ENCODE results near the gene RBM46.

The RBM46 gene

GRCh38 chr4:154781126-154781982, at the start of gene RBM46:
Gene RBM46 (plus strand): TSS chr4:154781272. CDS start chr4:154796753, 15,481 bp downstream.
- DNase-seq (ENCODE audit: low read depth, low spot score): no peak

- DNase-seq (ENCODE audit: low read depth, low spot score): no peak
Observed at GRCh38 chr4:154731756-154732155, 49.3 kb upstream of the RBM46 start.

- no peak for DNase-seq (ENCODE audit: low read depth, low spot score)
Observed at GRCh38 chr4:154732669-154733068, 48.4 kb upstream of the RBM46 start.

- no peak for DNase-seq (ENCODE audit: low read depth, low spot score)
Observed at GRCh38 chr4:154736770-154737169, 44.3 kb upstream of the RBM46 start.

- DNase-seq (ENCODE audit: low read depth, low spot score): no peak
Observed at GRCh38 chr4:154738426-154738825, 42.6 kb upstream of the RBM46 start.

- no peak for DNase-seq (ENCODE audit: low read depth, low spot score)
Observed at GRCh38 chr4:154739111-154739510, 42.0 kb upstream of the RBM46 start.

- DNase-seq (ENCODE audit: low read depth, low spot score): no peak
Observed at GRCh38 chr4:154740462-154740861, 40.6 kb upstream of the RBM46 start.

GRCh38 chr4:154741131-154741665, 39.9 kb upstream of the RBM46 start:
- DNase-seq (ENCODE audit: low read depth, low spot score): no peak

- no peak for DNase-seq (ENCODE audit: low read depth, low spot score)
Observed at GRCh38 chr4:154741922-154742850, 38.9 kb upstream of the RBM46 start.

- no peak for DNase-seq (ENCODE audit: low read depth, low spot score)
Observed at GRCh38 chr4:154743683-154744340, 37.3 kb upstream of the RBM46 start, which contains the start of gene LRAT. Gene LRAT (plus strand): TSS chr4:154744000. CDS start chr4:154744327, 327 bp downstream.

- DNase-seq (ENCODE audit: low read depth, low spot score): no peak
Observed at GRCh38 chr4:154744341-154744926, 36.6 kb upstream of the RBM46 start.

GRCh38 chr4:154757713-154758112, 23.4 kb upstream of the RBM46 start:
- no peak for DNase-seq (ENCODE audit: low read depth, low spot score)

GRCh38 chr4:154760895-154761294, 20.2 kb upstream of the RBM46 start:
- DNase-seq (ENCODE audit: low read depth, low spot score): no peak

- DNase-seq (ENCODE audit: low read depth, low spot score): no peak
Observed at GRCh38 chr4:154778264-154778663, 2.8 kb upstream of the RBM46 start.

- DNase-seq (ENCODE audit: low read depth, low spot score): no peak
Observed at GRCh38 chr4:154779362-154779947, 1.6 kb upstream of the RBM46 start.

GRCh38 chr4:154781983-154782293, 866 bp downstream of the RBM46 start:
- no peak for DNase-seq (ENCODE audit: low read depth, low spot score)

GRCh38 chr4:154807042-154807630, 26.1 kb downstream of the RBM46 start:
- DNase-seq (ENCODE audit: low read depth, low spot score): no peak

GRCh38 chr4:154818230-154818629, 37.2 kb downstream of the RBM46 start:
- DNase-seq (ENCODE audit: low read depth, low spot score): no peak

- DNase-seq (ENCODE audit: low read depth, low spot score): no peak
Observed at GRCh38 chr4:154822775-154823174, 41.7 kb downstream of the RBM46 start.

- DNase-seq (ENCODE audit: low read depth, low spot score): no peak
Observed at GRCh38 chr4:154836030-154836429, 55.0 kb downstream of the RBM46 start.

GRCh38 chr4:154836513-154836912, 55.4 kb downstream of the RBM46 start:
- no peak for DNase-seq (ENCODE audit: low read depth, low spot score)
